HG02623 (cell line): ENCODE measurements around the gene FXYD7.
"Not testable (repeated sequence)": the region's sequence is repeated elsewhere in the genome, so short reads cannot be mapped to it uniquely, and the experiment has no call there.

ENCODE experiments used
- ATAC-seq: cut with Tn5 transposase; IDR thresholded peaks from one replicate; pipeline ENCODE4 v1.9.1; 2021; ENCODE audit warnings: moderate library complexity; ENCODE audit not compliant: unreplicated experiment

FXYD7 gene

DNA sequence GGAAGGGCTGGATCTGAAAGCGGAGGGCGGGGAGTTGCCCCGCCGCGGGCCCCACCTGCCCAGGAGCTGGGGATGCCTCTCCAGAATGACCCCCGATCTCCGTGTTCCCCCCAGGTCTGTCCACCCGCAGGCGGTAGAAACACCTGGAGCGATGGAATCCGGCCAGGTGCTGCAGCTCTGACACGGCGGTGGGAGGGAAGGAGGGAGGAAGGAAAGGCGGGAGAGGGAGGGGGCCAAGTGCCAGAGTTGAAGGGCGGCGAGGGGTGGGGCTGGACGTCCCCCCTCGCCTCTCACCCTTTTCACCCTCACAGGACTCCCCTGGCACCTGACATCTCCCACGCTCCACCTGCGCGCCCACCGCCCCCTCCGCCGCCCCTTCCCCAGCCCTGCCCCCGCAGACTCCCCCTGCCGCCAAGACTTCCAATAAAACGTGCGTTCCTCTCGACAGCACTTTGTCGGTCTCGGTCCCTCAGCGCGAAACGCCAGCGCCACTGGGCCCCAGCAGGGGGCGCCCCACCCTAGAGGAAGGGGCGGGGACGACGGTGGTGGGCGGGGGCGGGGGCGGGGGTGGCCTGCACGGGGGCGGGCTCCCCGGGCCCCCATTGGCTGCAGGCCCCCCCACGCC is 337 bp upstream of the FXYD7 start:
- ATAC-seq: no peak

DNA sequence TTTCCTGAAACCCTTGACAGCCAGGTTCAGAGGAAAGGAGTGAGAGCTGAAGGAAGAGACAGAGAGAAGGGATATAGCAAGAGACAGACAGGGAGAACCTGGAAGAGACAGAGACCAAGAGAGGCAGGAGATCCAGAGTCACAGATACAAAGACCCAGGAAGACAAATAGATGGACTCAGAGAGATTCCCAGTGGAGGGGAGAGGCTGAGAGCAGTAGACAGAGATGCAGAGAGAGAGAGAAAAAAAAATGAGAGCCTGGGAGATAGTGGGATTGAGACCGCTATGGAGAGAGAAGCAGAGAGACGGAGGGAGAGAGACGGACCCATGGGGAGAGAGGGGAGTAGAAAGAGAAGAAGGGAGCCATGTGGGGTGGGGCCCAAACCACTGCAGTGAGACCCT is 763 bp downstream of the FXYD7 start:
- no peak for ATAC-seq

DNA sequence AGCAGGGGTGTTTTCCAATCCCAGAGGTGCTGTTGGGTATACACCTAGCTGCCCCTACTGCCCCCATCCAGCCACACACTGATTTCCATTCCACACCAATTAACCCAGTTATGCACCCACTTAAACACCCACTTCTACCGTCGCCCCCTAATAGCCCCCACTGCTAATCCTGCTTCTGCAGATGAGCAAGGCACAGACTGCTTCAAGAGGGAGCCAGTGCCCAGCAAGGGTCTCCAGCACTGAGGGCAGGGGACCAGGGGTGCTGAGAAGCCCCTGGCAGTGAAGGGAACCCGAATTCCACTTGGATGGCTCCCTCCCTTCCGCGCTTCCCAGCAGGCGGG is 1.2 kb downstream of the FXYD7 start:
- no peak for ATAC-seq

DNA sequence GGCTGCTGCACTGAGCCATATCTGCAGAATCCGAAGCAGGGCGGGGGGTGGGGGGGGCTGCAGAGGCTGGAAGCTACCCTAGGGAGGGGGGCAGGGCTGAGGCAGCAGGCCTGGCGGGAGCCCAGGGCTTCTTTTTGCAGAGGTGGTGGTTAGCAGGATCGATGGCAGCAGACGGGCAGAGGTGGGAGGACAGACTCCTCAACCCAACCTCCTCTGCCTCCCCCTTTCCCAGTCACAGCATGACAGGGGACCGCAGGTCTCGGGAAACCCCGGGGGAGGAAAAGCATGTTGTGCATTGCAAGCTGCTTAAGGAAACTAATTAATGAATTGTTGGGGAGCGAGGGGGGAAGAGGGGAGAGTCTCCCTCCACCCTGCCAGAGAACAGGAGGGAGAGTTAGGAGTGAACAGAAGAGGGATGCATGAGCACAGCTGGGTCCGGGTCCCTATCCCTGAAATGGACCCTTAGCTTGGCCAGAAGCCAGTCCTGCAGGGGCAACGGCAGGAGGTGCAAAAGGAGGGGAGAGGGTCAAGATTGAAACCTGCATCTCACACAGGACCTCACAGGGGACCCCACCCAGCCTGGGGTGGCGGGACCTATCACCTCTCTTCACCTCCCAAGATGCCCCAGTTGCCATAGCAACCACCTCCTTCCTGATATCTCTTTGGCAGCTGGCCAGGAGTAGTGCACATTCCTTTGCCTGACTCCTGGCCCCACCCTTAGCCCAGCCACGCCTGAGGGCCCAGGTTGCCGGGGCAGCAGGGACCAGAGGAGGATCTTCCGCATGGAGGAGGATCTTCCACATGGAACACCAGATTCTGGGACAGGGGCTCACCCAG is 1.8 kb downstream of the FXYD7 start:
- ATAC-seq: no peak

DNA sequence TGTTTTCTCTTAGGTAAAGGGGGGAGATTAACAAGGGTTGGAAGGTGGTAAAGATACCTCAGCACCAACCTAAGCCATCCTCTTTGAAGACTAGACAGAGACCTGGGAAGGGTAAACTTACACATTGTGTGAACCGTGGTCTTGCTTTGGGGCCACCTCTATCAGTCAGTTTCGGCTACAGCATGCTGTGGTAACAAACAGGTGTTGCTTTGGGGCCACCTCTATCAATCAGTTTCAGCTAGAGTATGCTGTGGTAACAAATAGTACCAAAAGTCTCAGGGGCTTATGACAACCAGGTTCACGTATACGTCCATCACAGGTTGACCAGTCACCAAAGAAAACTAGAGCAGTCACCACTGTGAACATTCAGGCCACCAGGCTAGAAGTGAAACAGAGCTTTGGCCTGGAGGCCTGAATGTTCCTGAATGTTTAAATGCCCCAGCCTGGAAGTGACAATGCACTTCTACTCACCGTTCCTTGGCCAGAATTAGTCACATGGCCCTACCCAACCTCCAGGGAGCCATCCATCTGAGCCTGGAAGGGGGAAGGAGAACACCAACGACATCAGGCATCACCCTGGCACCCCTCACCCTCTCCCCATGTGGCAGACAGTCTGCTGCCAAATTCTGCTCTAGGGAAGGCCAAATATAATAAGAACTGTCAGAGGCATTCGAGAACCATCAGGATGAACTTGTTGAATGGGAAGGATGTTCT is 3.8 kb downstream of the FXYD7 start:
- no peak for ATAC-seq

DNA sequence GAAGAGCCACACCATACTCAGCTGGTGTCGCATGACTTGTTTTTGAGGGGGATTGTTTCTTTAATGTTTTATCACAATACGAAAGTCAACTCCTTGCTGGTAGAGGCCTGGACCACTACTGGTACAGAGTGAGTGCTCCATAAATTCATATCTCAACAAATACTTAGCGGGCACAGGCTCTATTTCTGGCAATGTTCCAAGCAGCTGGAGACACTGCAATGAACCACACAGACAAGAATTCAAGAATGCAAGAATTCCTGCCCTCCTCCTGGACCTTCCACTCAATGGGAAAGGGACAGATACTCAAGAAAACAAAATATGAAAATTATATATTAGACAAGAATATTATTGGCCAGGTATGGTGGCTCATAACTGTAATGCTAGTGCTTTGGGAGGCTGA is 6.4 kb downstream of the FXYD7 start:
- no peak for ATAC-seq

DNA sequence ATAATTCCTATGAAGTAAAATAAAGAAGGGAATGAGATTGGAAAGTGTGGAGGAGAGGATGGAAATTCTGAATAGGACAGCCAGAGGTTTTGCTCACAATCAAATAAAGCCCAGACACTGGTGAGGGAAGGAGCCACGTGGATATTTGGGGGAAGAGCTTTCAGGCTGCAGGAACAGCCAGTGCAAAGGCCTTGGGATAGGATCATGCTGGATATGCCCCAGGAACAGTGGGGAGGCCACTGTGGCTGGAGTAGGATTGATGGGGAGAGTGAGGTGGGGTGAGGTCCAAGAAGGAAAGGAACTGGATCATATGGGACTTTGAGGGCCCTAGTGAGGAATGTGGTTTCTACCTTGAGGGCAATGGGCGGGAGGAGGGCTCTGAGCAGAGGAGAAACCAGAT is 7.4 kb downstream of the FXYD7 start:
- no peak for ATAC-seq

DNA sequence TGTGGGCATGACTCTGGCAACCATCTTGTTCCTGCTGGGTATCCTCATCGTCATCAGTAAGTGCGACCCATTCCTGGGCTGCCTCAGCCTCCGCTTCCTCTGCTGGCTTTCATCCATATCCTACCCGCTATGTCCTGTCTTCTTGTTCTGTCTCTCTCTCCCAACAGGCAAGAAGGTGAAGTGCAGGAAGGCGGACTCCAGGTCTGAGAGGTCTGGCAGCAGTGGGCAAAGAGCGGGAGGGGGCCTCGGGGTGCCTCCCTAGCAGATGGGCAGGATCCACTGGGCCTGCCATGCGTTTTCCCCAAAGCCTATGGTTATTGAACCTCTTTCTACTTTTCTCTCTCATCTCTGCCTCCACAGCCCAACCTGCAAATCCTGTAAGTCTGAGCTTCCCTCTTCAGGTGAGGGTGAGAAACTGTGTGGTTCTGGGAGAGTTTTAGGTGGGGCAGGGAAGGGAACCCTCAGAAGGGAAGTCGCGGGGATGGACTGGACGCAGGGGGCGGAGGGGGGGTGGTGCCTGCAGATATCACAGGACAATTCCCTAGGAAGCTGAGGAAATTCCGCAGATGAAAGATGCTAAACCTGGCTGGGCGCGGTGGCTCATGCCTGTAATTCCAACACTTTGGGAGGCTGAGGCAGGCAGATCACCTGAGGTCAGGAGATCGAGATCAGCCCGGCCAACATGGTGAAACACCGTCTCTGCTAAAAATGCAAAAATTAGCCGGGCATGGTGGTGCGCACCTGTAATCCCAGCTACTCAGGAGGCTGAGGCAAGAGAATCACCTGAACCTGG is 8.4 kb downstream of the FXYD7 start:
- no peak for ATAC-seq

DNA sequence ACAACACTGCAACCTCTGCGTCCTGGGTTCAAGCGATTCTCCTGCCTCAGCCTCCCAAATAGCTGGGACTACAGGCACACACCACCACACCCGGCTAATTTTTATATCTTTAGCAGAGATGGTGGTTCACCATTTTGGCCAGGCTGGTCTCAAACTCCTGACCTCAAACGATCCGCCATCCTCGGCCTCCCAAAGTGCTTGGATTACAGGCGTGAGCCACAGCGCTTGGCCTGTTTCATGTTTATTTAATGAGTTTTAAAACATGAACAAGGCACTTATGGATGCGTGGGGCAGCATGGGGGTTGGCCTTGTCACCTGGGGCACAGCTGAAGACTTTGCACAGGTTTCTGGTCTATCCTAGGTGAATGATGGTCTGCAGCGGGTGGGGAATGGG is 10.1 kb downstream of the FXYD7 start:
- ATAC-seq: not testable (repeated sequence)

DNA sequence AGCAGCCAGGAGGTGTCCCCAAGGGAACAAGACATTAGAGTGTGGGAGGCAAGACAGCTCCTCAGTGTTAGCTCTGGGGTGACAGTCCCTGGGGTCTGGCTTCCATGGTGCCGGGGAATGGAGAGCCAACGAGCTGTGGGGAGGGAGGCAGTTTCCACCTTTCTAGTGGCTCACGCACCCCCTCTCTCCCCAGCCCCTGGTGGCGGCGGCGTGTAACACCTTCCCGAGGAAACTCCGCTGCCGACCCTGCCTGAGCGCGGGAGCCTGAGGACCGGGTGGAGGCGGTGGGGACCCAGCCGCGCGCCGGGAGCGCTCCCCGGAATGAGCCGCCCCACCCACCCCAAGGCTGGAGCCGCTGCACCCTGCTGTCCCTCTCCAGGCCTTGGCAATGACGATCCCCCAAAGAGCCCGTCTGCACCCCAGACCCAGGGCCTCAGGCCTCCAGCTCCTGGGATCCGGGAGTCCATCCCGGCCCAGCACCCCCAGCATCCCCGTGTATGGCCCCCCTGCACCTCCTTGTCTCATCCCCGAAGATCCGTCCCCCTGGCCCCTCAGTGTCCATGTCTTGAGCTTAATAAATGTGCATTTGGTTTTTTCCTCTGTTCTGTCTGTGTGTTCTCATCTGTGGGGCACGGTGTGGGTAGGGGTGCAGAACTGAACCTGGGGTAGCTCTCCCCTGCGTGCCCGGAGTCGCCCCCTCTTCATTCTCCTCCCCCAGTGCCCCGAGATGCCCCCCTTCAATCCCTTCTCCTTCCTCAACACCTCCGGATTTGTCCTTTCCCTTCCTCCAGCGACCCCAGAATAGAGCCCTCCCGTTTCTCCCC is 10.9 kb downstream of the FXYD7 start:
- ATAC-seq: no peak

DNA sequence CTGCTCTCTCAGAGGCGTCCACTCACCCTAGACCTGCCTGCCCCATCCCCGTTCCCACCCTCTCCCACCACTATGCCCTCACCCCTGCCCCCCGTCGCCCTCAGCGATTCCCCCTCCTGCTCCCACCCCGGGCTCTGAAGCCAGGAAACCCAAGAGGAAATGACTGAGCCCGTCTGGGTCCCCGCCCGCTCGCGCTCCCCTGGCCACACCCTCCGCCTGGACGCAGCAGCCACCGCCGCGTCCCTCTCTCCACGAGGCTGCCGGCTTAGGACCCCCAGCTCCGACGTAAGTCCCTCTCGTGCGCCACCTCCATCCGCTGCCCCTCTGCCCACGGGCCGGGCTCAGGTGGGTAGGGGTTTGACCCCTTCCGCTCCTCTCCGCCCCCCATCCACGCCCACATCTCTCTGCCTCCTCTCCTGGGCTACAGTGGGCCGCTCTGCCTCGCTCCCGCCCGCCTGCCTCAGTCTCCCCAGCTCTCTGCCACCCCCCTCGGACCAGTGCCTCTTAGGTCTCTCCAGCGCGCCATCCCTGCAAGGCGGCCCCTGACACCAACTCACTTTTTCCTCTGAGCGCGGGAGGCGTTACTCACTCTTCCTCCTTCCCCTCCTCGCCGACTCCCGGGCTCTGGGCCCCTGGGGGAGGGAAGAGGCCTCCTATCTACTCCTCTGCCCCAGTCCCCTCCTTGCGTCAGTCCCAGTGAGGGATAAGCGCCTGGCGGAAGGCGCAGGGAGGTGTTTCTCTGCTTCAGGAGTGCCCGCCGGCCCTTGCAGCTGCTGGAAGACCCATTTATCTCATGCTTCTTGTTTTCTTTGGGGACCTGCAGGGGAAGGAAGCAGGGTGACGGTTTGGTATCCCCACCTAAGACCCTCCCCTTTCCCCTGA is 11.7 kb downstream of the FXYD7 start, which contains the start of gene FXYD5:
Gene FXYD5, plus strand, starts transcription at position 211 of the 882 bp plus-strand sequence. CDS start 816 bp downstream, outside the sequence.
- no peak for ATAC-seq

DNA sequence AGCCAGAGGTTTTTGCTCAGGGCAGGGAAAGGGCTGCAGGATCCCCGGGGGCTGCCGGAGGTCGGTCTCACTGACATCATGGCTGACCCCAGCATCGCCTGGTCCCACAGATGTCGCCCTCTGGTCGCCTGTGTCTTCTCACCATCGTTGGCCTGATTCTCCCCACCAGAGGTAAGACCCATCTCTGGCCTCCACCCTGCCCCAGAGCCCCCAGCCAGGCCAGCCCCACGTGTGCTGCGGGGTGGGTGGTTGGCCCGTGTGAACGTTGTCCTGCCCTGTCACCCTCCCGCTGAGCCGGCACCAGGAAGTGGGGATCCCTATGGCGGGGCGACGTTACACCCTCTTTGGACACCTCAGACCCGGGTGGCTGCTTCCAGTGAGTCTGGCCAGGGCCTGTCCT is 12.4 kb downstream of the FXYD7 start:
- ATAC-seq: no peak

DNA sequence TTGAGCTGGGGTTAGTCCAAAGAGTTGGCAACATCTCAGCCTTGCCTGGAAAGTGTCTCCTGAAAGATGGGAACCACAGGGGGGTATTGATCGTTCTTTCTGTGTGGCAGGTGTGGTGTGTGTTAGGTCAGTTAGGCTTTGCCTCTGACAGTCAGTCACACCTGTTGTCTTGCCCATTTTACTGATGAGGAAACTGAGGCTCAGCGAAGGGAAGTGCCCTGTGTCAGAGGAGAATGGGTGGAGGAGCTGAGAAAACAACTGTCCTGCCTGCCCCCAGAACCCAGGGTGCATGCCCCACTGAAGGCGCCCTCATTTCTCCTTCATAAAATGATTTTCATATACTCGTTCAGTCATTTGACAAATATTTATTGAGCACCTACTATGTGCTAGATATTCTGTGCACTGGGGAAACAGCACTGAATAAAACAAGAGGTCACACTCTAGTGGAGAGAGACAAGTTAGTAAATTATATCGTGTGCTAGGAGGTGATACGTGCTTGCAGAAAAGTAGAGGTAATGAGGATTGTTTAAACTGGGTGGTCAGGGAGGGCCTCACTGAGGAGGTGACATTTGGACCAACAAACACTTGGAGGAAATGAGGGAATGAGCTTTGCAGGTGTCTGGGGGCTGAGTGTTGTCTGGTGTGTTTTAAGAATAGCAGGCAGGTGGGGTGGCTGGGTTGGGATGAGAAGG is 13.1 kb downstream of the FXYD7 start:
- no peak for ATAC-seq

DNA sequence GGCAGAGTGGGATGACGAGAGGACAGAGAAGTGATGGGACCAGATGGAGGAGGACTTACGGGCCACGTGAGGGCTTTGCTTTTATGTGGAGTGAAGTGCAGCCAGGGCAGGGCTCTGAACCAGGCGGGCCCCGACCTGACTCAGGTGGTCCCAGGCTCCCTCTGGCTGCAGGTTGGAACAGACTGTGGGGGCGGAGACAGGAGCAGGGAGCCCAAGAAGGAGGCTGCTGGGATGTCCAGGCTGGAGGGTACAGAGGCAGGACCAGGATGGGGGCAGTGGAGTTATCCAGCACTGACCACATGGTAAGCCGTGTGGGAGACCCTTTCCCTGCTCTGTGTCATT is 13.6 kb downstream of the FXYD7 start:
- no peak for ATAC-seq

DNA sequence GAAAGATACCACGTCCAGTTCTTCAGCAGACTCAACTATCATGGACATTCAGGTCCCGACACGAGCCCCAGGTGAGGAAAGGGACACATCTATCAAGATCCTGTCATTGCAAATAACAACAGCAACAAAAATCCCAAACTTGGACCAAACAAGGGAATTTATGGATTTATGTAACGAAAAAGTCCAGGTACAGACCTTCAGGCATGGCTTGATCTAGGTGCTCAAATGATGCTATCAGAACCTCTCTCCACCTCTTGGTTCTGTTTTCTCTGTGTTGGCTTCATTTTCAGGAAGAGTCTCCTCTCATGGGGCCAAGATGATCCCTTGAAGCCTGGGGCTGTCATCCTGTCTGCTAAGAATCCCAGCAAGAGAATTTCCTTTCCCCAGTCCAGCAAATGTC is 14.4 kb downstream of the FXYD7 start:
- ATAC-seq: no peak

DNA sequence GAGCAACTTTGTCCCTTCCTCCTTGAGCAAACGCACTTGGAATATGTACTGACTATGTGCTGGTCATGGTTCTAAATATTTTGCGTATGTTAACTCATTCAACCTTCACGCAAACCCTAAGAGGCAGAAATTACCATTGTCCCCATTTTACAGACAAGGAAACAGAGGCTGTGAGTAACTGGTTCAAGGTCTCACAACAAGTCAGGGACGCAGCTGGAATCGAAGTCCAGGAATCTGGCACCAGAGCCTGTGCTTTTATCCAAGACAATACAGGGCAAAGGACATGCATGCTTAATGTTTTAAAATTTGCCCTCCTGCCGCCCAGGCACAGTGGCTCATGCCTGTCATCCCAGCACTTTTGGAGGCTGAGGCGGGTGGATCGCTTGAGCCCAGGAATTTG is 16.6 kb downstream of the FXYD7 start:
- no peak for ATAC-seq

DNA sequence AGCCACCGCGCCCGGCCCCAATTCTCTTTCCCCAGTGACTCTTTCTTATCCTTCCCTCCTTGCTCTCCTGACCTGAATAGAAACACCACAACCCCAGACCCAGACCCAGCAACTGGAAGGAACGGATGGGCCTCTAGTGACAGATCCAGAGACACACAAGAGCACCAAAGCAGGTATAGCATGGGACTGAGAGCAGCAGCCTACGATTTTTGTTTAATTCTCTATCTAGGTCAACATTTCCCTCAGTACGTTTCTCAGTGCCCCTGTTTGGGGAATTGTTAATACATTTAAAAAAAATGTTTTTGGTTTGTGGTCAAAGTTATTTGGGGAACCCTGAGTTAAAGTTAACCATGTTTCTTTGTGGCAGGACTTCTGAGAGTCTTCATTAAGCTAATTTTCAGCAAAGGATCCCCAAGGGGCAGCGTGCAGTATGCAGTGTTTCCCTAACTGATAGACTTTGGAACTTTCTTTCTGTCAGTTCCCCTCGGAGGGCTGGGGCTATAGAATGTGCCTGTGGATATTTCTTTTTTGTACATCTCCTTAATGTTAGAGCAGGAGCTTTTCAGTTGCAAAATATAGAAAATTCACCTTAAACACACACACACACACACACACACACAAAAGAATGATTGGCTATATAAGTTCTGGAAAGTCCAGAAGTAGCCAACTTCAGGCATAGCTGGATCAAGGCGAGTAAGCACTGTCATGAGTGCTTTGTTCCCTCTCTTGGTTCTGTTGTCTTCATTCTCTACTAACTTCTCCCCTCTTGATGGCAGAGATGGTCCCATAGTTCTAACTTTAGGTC is 17.8 kb downstream of the FXYD7 start:
- ATAC-seq: no peak

DNA sequence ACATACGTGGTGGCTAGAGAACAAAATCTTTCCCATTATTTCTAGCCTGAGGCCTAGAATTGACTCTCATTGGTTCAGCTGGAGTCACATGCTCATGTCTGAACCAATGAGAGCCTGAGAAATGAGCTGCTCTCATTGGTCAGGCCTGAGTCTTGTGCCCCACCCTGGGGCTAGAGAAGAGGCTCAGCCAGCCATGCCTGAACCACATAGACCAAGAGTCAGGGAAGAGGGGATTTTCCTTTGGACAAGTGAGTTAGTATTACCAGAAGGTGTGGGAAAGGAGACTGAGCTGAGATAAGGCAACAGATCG is 18.3 kb downstream of the FXYD7 start:
- ATAC-seq: no peak
